HG03039 (cell line): ENCODE results near the gene ZFY.

Experiments used
- ATAC-seq: cut with Tn5 transposase; IDR thresholded peaks from one replicate; pipeline ENCODE4 v1.9.1; 2021; ENCODE audit warnings: mild to moderate bottlenecking, moderate library complexity; ENCODE audit not compliant: unreplicated experiment

Gene ZFY

GRCh38 chrY:2934861-2935715 lies at the start of gene ZFY:
Gene ZFY (plus strand): TSS chrY:2935381. CDS start chrY:2953937, 18,556 bp downstream.
- ATAC-seq = peak; percentile 38

DNA sequence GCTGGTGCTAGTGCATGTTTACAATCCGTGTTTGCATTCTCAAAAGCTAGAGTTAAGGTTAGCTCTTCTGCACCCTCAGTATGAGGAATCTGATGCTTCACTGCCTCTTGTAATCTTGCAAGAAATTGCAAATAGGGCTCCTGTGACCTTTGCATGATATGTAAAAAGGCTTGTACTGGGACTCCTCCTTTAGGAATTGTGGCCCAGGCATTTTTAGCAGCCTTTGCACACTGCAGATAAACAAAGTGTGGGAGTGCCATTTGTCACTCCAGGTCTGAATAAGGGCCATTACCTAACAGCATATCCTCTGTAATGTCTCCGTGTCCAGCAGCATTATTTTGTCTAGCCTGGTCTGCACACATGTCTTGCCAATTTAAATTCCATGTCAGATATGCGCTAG lies 49.3 kb upstream of the ZFY start:
- no peak for ATAC-seq

DNA sequence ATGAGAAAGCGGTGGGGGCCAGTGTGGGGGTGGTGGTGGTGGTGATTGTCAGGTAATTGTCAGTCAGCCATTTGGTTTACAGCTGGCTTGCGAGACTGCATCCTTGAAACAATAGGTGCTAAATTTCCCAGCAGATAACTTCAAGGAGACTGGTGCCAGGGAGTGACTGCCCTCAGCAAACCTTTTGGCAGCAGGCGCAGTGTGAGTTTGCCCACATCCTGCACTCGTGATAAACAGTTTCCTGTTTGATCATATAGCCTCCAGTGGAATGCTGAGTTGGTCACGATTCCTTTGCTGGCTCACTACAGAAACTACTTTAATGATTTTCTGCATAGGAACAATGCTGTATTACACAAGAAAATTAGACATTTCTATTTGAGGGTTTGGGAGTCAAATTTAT lies 47.8 kb upstream of the ZFY start:
- ATAC-seq = no peak

DNA sequence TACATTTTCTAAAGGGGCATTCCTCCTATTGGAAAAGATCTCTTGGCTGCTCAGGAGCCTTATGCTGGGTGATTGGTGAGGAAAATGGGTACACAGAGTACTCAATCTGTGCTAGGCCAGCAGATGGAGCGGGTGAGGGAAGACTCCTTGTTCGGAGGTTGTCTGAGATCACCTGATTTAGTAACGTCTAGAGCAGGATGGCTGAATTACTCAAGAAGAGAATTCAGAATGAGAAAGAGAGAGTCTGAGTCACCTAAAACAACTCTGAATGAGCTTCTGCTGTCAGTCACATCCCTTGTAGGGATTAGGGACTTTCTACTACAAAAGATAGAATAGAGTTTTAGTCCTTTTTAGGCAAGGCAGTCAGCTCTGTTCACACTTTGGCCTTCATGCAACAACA lies 47.2 kb upstream of the ZFY start:
- peak; percentile 91 for ATAC-seq

DNA sequence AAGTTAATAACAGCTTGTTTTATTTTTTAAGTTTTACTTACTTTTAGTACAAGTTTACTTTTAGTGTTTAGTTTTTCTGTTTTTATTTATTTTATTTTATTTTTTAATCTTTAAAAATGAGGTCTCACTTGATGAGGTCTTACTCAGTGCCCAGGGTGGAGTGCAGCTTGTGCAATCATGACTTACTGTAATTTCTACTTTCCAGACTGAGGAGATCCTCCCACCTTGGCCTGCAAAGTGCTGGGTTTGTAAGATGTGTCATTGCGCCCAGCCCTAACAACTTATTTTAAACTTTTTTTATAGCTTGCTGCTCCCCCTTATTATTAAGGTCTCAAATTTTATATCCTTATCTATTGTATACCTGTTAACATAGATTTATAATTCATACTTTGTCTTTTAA lies 41.7 kb upstream of the ZFY start:
- ATAC-seq = no peak

GRCh38 chrY:2896050-2896449 lies 39.1 kb upstream of the ZFY start:
- ATAC-seq = peak; percentile 82

- ATAC-seq = no peak
Observed at GRCh38 chrY:2907356-2907755, 27.8 kb upstream of the ZFY start.

- ATAC-seq = peak; percentile 58
Observed at GRCh38 chrY:2913066-2913815, 21.9 kb upstream of the ZFY start.

- ATAC-seq = no peak
Observed at GRCh38 chrY:2934078-2934477, 1.1 kb upstream of the ZFY start.

GRCh38 chrY:2935716-2936435 lies 695 bp downstream of the ZFY start:
- ATAC-seq = peak; percentile 73

GRCh38 chrY:2936436-2936750 lies 1.2 kb downstream of the ZFY start:
- ATAC-seq = no peak

DNA sequence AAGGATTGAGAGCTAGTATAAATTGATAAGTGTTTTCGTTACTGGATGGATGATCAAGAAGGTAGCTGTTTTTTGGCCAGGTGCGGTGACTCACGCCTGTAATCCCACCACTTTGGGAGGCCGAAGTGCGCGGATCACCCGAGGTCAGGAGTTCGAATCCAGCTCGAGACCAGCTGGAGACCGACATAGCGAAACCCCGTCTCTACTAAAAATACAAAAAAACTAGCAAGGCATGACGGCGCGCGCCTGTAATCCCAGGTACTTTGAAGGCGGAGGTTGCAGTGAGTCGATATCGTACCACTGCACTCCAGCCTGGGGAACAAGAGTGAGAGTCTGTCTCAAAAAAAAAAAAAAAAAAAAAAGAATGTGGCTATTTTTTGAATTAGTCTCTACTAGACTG lies 2.0 kb downstream of the ZFY start:
- no peak for ATAC-seq

- peak; percentile 70 for ATAC-seq
Observed at GRCh38 chrY:2949590-2950252, 14.5 kb downstream of the ZFY start.

GRCh38 chrY:2950655-2951054 lies 15.5 kb downstream of the ZFY start:
- peak; percentile 31 for ATAC-seq

- ATAC-seq = no peak
Observed at GRCh38 chrY:2952912-2953311, 17.7 kb downstream of the ZFY start.

- ATAC-seq = no peak
Observed at GRCh38 chrY:2954735-2955134, 19.6 kb downstream of the ZFY start.

GRCh38 chrY:2955561-2955960 lies 20.4 kb downstream of the ZFY start:
- ATAC-seq = no peak

DNA sequence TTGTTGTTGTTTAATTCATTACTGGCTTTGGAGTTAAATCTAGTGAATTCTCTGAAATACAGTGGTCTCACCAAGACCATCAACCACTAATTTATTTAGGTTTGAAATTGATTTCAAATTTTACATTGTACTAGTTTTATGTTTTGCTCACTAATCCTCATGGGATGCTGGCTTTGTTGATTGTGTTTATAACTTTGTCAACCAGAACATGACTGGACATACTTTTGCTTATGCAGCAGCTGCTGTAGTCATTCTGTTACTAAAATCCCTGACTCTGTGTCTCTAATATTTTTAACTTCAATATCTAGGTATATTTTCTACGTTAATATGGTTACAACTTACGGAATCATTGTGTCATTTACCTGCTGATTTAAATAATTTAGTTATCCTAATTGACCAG lies 26.9 kb downstream of the ZFY start:
- ATAC-seq = no peak

- no peak for ATAC-seq
Observed at GRCh38 chrY:2964814-2965213, 29.6 kb downstream of the ZFY start.

- ATAC-seq = no peak
Observed at GRCh38 chrY:2965629-2966028, 30.4 kb downstream of the ZFY start.

DNA sequence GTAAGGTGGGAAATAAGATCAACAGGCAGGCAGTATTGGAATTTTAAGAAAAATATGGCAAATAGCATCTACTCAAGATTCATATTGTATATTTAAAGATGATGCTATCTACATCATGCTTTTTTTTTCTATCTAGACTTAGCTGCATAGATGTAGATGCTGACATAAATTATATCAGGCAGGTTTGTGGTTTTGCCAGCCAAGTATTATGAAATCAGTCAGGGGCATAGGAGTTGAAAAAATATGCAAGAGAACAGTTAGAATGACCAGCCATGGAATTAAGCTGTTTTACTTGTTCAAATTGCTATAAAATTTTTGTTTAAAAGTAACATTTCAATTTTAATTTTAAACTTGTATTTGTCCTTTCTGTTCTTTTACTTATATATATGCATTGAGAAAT lies 34.4 kb downstream of the ZFY start:
- no peak for ATAC-seq
